Glutamatergic neuron (in vitro differentiated cells): ENCODE data around the gene DYNLT5. TPM values are rescaled to one million over a fixed set of nuclear protein-coding genes. Genes with fewer than 3 reads are reported as not detected.

Experiments used
- DNase-seq: peaks from one replicate; pipeline ENCODE4 v3.0.0; 2022
- H3K27ac Mint-ChIP-seq: one replicate; pipeline ENCODE4 v1.8.0; 2020; ENCODE audit warnings: mild to moderate bottlenecking, mixed read lengths, inconsistent platforms; ENCODE audit not compliant: unreplicated experiment
- H3K27me3 Mint-ChIP-seq: one replicate; pipeline ENCODE4 v1.8.0; 2020; ENCODE audit warnings: mild to moderate bottlenecking, moderate library complexity, mixed read lengths, inconsistent platforms; ENCODE audit not compliant: unreplicated experiment
- H3K36me3 Mint-ChIP-seq: one replicate; pipeline ENCODE4 v1.8.0; 2020; ENCODE audit warnings: mild to moderate bottlenecking, mixed read lengths, inconsistent platforms; ENCODE audit not compliant: unreplicated experiment
- H3K4me1 Mint-ChIP-seq: one replicate; pipeline ENCODE4 v1.8.0; 2020; ENCODE audit warnings: mild to moderate bottlenecking, low read depth, mixed read lengths, inconsistent platforms; ENCODE audit not compliant: unreplicated experiment
- H3K4me3 Mint-ChIP-seq: one replicate; pipeline ENCODE4 v1.8.0; 2020; ENCODE audit warnings: mild to moderate bottlenecking, mixed read lengths, inconsistent platforms; ENCODE audit not compliant: unreplicated experiment
- H3K9me3 Mint-ChIP-seq: one replicate; pipeline ENCODE4 v1.8.0; 2020; ENCODE audit warnings: mild to moderate bottlenecking, moderate library complexity, mixed read lengths, inconsistent platforms; ENCODE audit not compliant: unreplicated experiment
- CTCF ChIP-seq: fragments of 200-600 bp; sonication (generic); IDR thresholded peaks from one replicate; pipeline ENCODE4 v1.5.0; 2021; ENCODE audit not compliant: partially characterized antibody, unreplicated experiment
- long read RNA-seq: library from polyadenylated mRNA; unstranded; transcript quantifications from one replicate; pipeline ENCODE4 v2.0.0, GENCODE V29; 2020; ENCODE audit not compliant: unreplicated experiment
- total RNA-seq: library from RNA; stranded (reverse); fragmentation: NEBNext Ultra II Directional; extraction: Animal tissue kit (Norgen Biotek cat#: 25700); gene quantifications from one replicate; pipeline ENCODE4 v1.2.1, GENCODE V29; 2021; ENCODE audit not compliant: unreplicated experiment

DYNLT5 gene
- 1.4 TPM for total RNA-seq
- long read RNA-seq, result 0 reads

GRCh38 chr1:66752000-66752592 is at the start of gene DYNLT5:
Gene DYNLT5 (plus strand): TSS chr1:66752459. CDS start chr1:66754659, 2,200 bp downstream.
- H3K36me3 Mint-ChIP-seq, result no peaks in the 10 kb centered on the region
- no peaks in the 10 kb centered on the region for H3K9me3 Mint-ChIP-seq
- no peak for TF ChIP-seq CTCF
- no peak within 1 kb of the TSS for H3K27ac Mint-ChIP-seq
- H3K27me3 Mint-ChIP-seq, result peaks cover 3% of the 10 kb centered on the region
- peaks cover 8% of the 10 kb centered on the region for H3K4me1 Mint-ChIP-seq
- peak; percentile 66 for DNase-seq
- H3K4me3 Mint-ChIP-seq, result peak within 1 kb of the TSS; percentile 70

- TF ChIP-seq CTCF, result no peak
- H3K27me3 Mint-ChIP-seq, result no peaks in the 10 kb centered on the region
- no peaks in the 10 kb centered on the region for H3K36me3 Mint-ChIP-seq
- no peak overlapping the region for H3K4me3 Mint-ChIP-seq
- peaks cover 2% of the 10 kb centered on the region for H3K9me3 Mint-ChIP-seq
- H3K27ac Mint-ChIP-seq, result no peak overlapping the region
- peaks cover 23% of the 10 kb centered on the region for H3K4me1 Mint-ChIP-seq
- no peak for DNase-seq
These were observed 47.9 kb upstream of the DYNLT5 start for GRCh38 chr1:66704177-66704875.

GRCh38 chr1:66705110-66705509 is 47.1 kb upstream of the DYNLT5 start:
- peaks cover 22% of the 10 kb centered on the region for H3K4me1 Mint-ChIP-seq
- H3K36me3 Mint-ChIP-seq, result no peaks in the 10 kb centered on the region
- peak overlapping the region; percentile 67 for H3K27ac Mint-ChIP-seq
- H3K9me3 Mint-ChIP-seq, result peaks cover 2% of the 10 kb centered on the region
- DNase-seq, result no peak
- H3K27me3 Mint-ChIP-seq, result no peaks in the 10 kb centered on the region
- H3K4me3 Mint-ChIP-seq, result no peak overlapping the region
- no peak for TF ChIP-seq CTCF

- H3K27ac Mint-ChIP-seq, result peak overlapping the region; percentile 50
- no peak overlapping the region for H3K4me3 Mint-ChIP-seq
- H3K36me3 Mint-ChIP-seq, result no peaks in the 10 kb centered on the region
- peaks cover 20% of the 10 kb centered on the region for H3K4me1 Mint-ChIP-seq
- H3K27me3 Mint-ChIP-seq, result peaks cover 2% of the 10 kb centered on the region
- no peak for TF ChIP-seq CTCF
- peaks cover 3% of the 10 kb centered on the region for H3K9me3 Mint-ChIP-seq
- DNase-seq, result no peak
These were observed 40.8 kb upstream of the DYNLT5 start for GRCh38 chr1:66711420-66711819.

- DNase-seq, result no peak
- peaks cover 2% of the 10 kb centered on the region for H3K27me3 Mint-ChIP-seq
- H3K4me3 Mint-ChIP-seq, result no peak overlapping the region
- H3K4me1 Mint-ChIP-seq, result peaks cover 18% of the 10 kb centered on the region
- H3K27ac Mint-ChIP-seq, result peak overlapping the region; percentile 17
- peaks cover 3% of the 10 kb centered on the region for H3K9me3 Mint-ChIP-seq
- H3K36me3 Mint-ChIP-seq, result no peaks in the 10 kb centered on the region
- TF ChIP-seq CTCF, result no peak
These were observed 39.4 kb upstream of the DYNLT5 start for GRCh38 chr1:66712839-66713238.
